Gastrocnemius medialis (tissue), 4 donors: ENCODE results near the gene ALG3. TPM values are rescaled to one million over a fixed set of nuclear protein-coding genes. Genes with fewer than 3 reads are reported as not detected.

Source experiments
- ATAC-seq, 2 donors: fragments of 150-250 bp; one replicate each; pipeline ENCODE4 v1.9.1; 2016
- DNase-seq, 2 donors: peaks; one replicate each; pipeline ENCODE4 v3.0.0-alpha.2; 2019
- H3K27ac ChIP-seq, 4 donors: fragments of 200-600 bp; sonication (generic); 1 replicate in 1 of 4; 2 replicates in 3 of 4; pipeline ENCODE4 v1.5.1; 2016 to 2018; ENCODE audit warnings: mild to moderate bottlenecking in 2 of 4, moderate library complexity in 1 of 4
- H3K27me3 ChIP-seq, 3 donors: fragments of 200-600 bp; sonication (generic) in 2 of 3; 1 replicate in 1 of 3; 2 replicates in 2 of 3; pipeline versions ENCODE4 v1.5.1 to v1.6.0; 2016 to 2019; ENCODE audit warnings: mild to moderate bottlenecking in 1 of 3, moderate library complexity in 1 of 3
- H3K36me3 ChIP-seq, 2 donors: fragments of 200-600 bp; sonication (generic) in 1 of 2; one replicate each; pipeline ENCODE4 v1.5.1; 2017 to 2018
- H3K4me1 ChIP-seq, 2 donors: fragments of 200-600 bp; sonication (generic) in 1 of 2; one replicate each; pipeline ENCODE4 v1.5.1; 2016 to 2017; ENCODE audit warnings: mild to moderate bottlenecking in 2 of 2
- H3K4me3 ChIP-seq, 4 donors: fragments of 200-600 bp; sonication (generic) in 3 of 4; 1 replicate in 1 of 4; 2 replicates in 3 of 4; pipeline ENCODE4 v1.5.1; 2016 to 2019; ENCODE audit warnings: mild to moderate bottlenecking in 2 of 4
- H3K9me3 ChIP-seq, 3 donors: fragments of 200-600 bp; sonication (generic) in 2 of 3; 1 replicate in 1 of 3; 2 replicates in 2 of 3; pipeline ENCODE4 v1.5.1; 2016 to 2019
- POLR2A ChIP-seq, 2 donors: fragments of 450-650 bp; IDR thresholded peaks; one replicate each; pipeline ENCODE4 v1.6.1; 2017; ENCODE audit warnings: antibody characterized with exemption in 2 of 2, mild to moderate bottlenecking in 2 of 2, moderate library complexity in 2 of 2
- in situ Hi-C, 4 donors: fragments of 200-750 bp; cut with MboI; loops; one replicate each; pipeline versions ENCODE4 v1.15.0 to v1.8.0; 2017; ENCODE audit warnings: low sequenced_read_pairs in 4 of 4
- intact Hi-C: fragments of 100-400 bp; cut with DNase I; formaldehyde crosslinking; loops from one replicate; pipeline ENCODE4 v1.15.1; 2023; ENCODE audit warnings: low total_unique reads
- total RNA-seq, 4 donors: library from RNA; depleted of rRNA; stranded (reverse); fragments of >200 nt; gene quantifications; one replicate each; pipeline versions ENCODE4 v1.1.0 to v1.2.3, GENCODE V29; 2016
- TF ChIP-seq, protein P1 (sequence below), 5 experiments: fragments of 450-650 bp in 3 of 5; fragments of 200-600 bp in 2 of 5; sonication (generic) in 2 of 5; IDR thresholded peaks in 4 of 5; conservative IDR thresholded peaks in 1 of 5; 1 replicate in 4 of 5; 2 replicates in 1 of 5; pipeline ENCODE4 v1.5.1; 2016 to 2019; ENCODE audit warnings: antibody characterized with exemption in 5 of 5, mild to moderate bottlenecking in 3 of 5, moderate library complexity in 3 of 5

The ALG3 gene
- total RNA-seq, 4 donors from 2014 or later = 35.0 to 58.1 (median 50.1) TPM

GRCh38 chr3:184218814-184219213, 29.9 kb downstream of the ALG3 start:
- intact Hi-C loops = no loop called here

DNA sequence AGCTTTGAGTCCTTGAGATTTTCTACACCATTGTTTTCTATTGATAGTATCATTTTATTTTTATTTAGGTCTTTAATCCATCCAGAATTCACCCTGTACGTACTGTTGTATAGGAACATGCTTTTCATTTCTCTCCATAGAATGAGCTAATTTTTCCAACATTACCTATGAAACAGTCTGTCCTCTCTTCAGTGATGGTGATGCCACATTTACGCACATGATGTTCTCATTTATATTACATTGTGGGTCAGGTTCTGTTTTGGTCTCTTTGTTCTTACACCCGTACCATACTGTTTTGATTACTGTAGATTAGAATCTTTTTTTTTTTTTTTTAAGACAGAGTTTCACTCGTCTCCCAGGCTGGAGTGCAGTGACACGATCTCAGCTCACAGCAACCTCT, 37.0 kb downstream of the ALG3 start:
- no peak overlapping the region for H3K4me3 ChIP-seq
- H3K4me1 ChIP-seq = no peaks in the 10 kb centered on the region
- DNase-seq (no peak), ATAC-seq (no peak)
- in situ Hi-C loops = no loop called here
- no peaks in the 10 kb centered on the region for H3K9me3 ChIP-seq
- H3K27ac ChIP-seq = no peak overlapping the region
- intact Hi-C loops = no loop called here
- no peaks in the 10 kb centered on the region for H3K36me3 ChIP-seq
- TF ChIP-seq, protein P1, sequence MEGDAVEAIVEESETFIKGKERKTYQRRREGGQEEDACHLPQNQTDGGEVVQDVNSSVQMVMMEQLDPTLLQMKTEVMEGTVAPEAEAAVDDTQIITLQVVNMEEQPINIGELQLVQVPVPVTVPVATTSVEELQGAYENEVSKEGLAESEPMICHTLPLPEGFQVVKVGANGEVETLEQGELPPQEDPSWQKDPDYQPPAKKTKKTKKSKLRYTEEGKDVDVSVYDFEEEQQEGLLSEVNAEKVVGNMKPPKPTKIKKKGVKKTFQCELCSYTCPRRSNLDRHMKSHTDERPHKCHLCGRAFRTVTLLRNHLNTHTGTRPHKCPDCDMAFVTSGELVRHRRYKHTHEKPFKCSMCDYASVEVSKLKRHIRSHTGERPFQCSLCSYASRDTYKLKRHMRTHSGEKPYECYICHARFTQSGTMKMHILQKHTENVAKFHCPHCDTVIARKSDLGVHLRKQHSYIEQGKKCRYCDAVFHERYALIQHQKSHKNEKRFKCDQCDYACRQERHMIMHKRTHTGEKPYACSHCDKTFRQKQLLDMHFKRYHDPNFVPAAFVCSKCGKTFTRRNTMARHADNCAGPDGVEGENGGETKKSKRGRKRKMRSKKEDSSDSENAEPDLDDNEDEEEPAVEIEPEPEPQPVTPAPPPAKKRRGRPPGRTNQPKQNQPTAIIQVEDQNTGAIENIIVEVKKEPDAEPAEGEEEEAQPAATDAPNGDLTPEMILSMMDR (IDR thresholded peaks at IDR 0.05 in 4 of 5, conservative IDR thresholded peaks at IDR 0.05 in 1 of 5) = no peak
- no peak for TF ChIP-seq POLR2A (IDR thresholded peaks at IDR 0.05)
- no peaks in the 10 kb centered on the region for H3K27me3 ChIP-seq

More at GRCh38 chr3:184218814-184219213, 29.9 kb downstream of the ALG3 start:
- Histone ChIP-seq H3K27me3 (peaks cover 0 to 7% (median 3%) of the 10 kb centered on the region in 3 donors), H3K27ac (no peak overlapping the region), H3K4me1 (no peaks in the 10 kb centered on the region), H3K4me3 (no peak overlapping the region), H3K36me3 (no peaks in the 10 kb centered on the region), H3K9me3 (no peaks in the 10 kb centered on the region)
- no peak for TF ChIP-seq POLR2A (IDR thresholded peaks at IDR 0.05)
- TF ChIP-seq, protein P1 (IDR thresholded peaks at IDR 0.05 in 4 of 5, conservative IDR thresholded peaks at IDR 0.05 in 1 of 5) = no peak
- in situ Hi-C loops = no loop called here
- ATAC-seq (no peak), DNase-seq (no peak)

- Histone ChIP-seq H3K36me3 (no peaks in the 10 kb centered on the region), H3K27ac (no peak overlapping the region), H3K4me1 (no peaks in the 10 kb centered on the region), H3K9me3 (no peaks in the 10 kb centered on the region), H3K4me3 (no peak overlapping the region), H3K27me3 (no peaks in the 10 kb centered on the region)
- in situ Hi-C loops (no loop called here), intact Hi-C loops (no loop called here)
- DNase-seq (no peak), ATAC-seq (no peak)
- TF ChIP-seq POLR2A (IDR thresholded peaks at IDR 0.05) = no peak
- TF ChIP-seq, protein P1 (IDR thresholded peaks at IDR 0.05 in 4 of 5, conservative IDR thresholded peaks at IDR 0.05 in 1 of 5) = no peak
Observed at GRCh38 chr3:184211297-184211696, 37.5 kb downstream of the ALG3 start.

DNA sequence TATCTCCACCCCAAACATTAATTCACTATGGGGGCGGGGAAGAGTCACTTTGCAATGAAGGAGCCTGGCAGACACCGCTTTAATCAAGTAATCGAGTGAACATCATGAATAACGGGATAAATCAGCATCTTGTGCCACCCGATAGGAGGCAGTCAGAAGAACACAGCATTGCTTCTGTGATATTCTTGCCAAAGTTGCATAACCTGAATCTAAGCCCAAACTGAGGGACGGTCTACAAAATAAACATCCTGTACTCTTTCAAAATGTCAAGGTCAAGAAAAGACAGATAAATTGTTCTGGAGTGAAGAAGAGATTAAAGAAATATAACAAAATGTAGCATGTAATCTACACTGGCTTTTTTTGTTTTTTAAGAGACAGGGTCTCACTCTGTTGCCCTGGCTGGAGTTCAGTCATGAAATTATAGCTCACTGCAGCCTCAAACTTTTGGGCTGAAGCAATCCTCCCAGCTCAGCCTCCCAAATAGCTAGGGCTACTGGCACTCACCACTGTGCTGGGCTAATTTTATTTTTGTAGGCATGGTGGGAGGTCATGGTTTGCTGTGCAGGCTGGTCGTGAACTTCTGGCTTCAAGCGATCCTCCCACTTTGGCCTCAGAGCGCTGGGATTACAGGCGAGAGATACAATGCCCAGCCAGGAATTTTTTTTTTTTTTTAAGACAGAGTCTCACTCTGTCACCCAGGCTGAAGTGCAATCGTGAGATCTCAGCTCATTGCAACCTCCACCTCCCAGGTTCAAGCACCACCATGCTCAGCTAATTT, 39.4 kb downstream of the ALG3 start:
- no peaks in the 10 kb centered on the region for H3K9me3 ChIP-seq
- no peaks in the 10 kb centered on the region for H3K27me3 ChIP-seq
- TF ChIP-seq, protein P1 (IDR thresholded peaks at IDR 0.05 in 4 of 5, conservative IDR thresholded peaks at IDR 0.05 in 1 of 5) = no peak
- TF ChIP-seq POLR2A (IDR thresholded peaks at IDR 0.05) = no peak
- intact Hi-C loops = no loop called here
- in situ Hi-C loops = no loop called here
- no peak overlapping the region for H3K4me3 ChIP-seq
- no peak overlapping the region for H3K27ac ChIP-seq
- H3K36me3 ChIP-seq = no peaks in the 10 kb centered on the region
- H3K4me1 ChIP-seq = no peaks in the 10 kb centered on the region
- DNase-seq = no peak
- ATAC-seq = peak in 1 of 2 donors; percentile 39
